GM18499 (cell line): Measurements from ENCODE around the gene COBLL1.

ENCODE experiments used
- ATAC-seq: cut with Tn5 transposase; IDR thresholded peaks from one replicate; pipeline ENCODE4 v1.9.1; 2021; ENCODE audit warnings: moderate number of reproducible peaks; ENCODE audit not compliant: insufficient read depth, unreplicated experiment

Gene COBLL1

GRCh38 chr2:164655336-164655735 lies 186.3 kb downstream of the COBLL1 start:
- ATAC-seq, result no peak

GRCh38 chr2:164651361-164651760 lies 190.3 kb downstream of the COBLL1 start:
- ATAC-seq, result no peak

- no peak for ATAC-seq
Measured at GRCh38 chr2:164644036-164644700, 197.5 kb downstream of the COBLL1 start.

- no peak for ATAC-seq
Measured at GRCh38 chr2:164642946-164643555, 198.6 kb downstream of the COBLL1 start.

- ATAC-seq, result no peak
Measured at GRCh38 chr2:164642268-164642667, 199.4 kb downstream of the COBLL1 start.
